GM21390 (cell line): Measurements from ENCODE around the gene BRAT1.

Experiments used
- ATAC-seq: cut with Tn5 transposase; IDR thresholded peaks from one replicate; pipeline ENCODE4 v1.9.1; 2021; ENCODE audit not compliant: unreplicated experiment

BRAT1 gene

GRCh38 chr7:2585446-2585845 lies 30.1 kb upstream of the BRAT1 start:
- ATAC-seq = no peak

DNA sequence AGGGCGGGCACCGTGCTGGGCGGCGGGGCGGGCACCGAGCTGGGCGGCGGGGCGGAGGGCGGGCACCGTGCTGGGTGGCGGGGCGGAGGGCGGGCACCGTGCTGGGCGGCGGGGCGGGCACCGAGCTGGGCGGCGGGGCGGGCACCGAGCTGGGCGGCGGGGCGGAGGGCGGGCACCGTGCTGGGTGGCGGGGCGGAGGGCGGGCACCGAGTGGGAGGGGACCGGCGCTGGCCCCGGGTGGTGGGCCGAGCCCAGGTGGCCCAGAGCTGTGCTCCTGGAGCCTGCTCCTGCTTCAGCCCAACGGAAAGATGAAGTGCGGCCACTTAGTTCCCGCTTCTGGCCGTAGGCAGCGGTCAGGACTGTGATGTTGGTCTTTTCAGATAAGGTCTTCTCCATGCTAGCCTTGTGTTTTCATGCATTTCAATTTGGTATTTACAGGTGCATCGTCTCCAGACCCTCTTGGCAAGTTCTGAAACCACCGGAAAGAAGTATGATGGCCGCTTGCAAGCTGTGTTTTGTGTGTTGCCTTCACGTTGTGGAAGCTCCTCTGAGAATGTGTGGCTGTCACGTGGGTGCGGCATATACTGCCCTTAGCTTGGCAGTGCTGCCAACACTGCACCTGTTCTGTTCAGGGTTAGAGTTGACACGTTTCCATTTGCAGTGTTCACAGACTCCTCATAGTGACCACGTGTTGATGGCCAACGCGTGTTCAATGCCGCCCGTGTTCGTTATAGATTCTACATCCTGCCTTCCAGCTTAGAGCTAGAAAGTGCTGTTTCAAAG lies 28.7 kb upstream of the BRAT1 start:
- no peak for ATAC-seq

DNA sequence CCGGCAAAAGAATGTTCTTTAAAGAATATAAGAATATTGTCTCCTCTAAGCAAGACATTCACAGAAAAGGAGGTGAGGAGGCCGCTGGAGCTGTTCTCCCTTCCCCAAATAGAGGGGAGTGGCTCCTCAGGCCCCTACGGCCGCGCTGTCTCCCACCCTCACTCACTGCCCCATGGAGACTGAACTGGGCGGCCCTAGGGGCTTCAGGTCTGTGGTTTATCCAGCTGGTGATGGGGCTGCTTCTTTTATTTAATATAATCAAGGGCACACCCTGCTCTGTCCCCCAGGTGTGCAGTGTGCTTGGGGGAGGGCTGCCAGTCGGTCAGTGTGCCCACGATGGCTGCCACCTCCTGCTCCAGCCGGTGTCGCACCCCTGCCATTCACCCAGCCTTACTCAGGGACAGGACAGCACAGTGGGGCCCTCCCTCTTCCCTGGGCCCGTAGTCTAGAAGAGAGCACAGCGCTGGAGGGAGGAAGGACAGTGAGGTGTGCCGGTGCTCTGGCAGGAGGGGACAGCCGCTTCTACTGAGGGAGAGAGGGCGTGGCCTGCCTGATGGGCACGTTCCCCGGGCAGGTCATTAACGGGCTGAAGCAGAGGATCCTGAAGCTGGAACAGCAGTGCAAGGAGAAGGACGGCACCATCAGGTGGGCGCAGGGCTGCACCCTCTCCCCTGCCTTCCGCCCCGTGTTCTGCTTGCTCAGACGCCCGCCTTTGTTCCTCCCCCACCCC lies 26.8 kb upstream of the BRAT1 start:
- no peak for ATAC-seq

- no peak for ATAC-seq
Observed at GRCh38 chr7:2580636-2581035, 25.3 kb upstream of the BRAT1 start.

GRCh38 chr7:2577914-2578680 lies 22.8 kb upstream of the BRAT1 start:
- no peak for ATAC-seq

DNA sequence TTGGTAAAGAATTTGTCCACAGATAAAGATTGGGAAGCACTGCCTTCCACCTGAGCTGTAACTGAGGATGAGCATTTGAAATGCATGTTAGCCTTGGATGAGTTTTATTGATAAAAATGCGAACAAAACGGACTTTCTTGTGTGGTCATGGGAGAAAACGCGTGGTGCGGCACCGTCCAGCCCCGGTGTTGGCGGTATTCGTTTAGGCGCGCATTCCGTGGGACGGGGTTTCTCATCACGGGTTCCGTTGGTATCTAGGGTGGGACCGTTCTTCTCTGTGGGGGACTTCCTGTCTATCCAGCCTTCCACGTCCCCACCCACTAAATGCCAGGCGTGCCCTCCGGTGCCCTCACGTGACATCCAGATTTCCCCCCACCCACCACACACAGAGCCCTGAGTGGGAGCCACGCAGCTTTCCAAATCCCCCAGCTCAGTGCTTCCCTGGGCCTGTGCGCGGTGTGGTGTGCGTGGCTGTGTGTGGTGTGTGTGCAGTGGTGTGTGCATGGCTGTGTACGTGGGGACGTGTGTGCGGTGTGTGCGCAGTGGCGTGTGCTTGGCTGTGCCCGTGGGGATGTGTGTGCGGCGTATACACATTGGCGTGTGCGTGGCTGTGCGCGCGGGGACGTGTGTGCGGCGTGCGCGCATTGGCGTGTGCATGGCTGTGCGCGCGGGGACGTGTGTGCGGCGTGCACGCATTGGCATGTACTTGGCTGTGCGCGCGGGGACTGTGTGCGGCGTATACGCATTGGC lies 21.6 kb upstream of the BRAT1 start:
- ATAC-seq = no peak

DNA sequence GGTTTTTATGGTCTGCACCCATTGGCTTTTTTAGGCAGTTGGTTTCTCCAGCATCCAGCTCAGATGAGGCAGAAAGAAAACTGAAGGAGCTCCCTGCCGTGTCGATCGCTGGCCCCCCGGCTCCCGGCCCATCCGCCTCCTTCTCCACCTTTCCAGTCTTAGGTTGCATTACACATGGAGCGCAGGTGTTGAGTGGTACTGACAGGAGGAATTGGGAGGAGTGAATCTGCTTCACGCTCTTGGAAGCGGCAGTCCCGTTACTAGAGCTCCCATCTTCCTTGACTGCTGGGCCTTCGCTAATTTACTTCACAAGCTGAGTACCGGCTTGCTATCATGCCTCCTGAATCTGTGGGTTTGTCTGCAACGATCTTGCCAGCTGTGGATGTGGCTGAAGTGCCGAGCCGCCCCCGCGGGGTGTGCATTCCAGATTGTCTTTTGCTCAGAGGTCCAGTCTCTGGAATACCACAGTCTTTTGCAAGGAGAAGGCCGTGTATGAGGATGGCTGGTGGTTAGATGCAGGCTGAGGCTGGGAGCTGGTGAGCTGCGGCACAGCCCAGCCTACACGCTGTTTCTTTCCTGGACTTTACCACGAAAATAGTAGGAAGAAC lies 20.5 kb upstream of the BRAT1 start:
- no peak for ATAC-seq

DNA sequence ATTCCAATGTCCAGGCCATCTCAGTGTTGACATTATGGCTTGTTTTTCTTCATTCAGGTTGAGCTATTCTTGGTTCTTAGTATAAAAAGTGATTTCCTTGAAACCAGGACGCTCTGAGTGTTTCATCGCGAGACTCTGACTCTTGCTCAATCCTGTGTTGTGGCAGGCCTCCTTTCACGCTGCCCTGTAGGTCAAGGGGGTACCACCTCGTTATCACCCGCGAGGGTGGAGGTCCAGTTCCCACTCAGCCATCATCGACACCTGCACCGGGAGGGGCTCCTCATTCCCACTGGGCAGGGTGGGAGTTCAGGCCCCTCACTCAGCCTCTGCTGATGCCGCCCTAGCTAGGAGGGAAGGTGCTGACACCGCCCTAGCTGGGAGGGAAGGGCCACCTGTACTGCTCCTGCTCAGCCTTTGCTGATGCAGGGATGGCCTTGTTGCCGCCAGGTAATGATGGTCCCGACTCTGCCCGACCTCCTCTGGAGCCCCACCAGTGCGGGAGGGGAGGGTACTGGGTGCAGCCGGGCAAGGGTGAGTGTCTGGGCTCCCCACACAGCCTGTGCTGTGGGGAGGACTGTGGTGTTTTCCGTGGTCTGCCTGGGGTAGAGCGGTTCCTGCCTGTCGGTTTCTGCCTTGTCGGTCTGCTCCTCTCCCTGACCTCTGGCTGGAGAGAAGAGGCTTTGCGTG lies 19.9 kb upstream of the BRAT1 start:
- no peak for ATAC-seq

DNA sequence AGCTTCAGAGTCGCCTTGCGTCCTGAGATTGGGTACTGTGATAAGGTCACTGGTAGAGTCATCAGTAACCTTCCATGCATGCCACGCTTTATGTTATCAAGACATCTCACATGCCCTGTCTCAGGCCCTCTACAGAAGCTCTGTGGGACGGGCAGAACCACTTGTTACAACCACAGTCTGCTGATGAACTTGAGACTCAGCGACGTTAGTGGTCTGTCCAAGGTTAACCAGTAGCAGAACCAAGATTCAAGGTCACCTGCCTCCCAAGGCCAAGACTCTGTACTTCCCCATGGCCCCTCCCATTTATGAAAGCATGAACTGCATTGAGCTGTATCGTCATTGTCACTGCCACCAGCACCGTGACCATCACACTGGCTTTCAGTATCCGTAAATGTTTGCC lies 18.4 kb upstream of the BRAT1 start:
- no peak for ATAC-seq

DNA sequence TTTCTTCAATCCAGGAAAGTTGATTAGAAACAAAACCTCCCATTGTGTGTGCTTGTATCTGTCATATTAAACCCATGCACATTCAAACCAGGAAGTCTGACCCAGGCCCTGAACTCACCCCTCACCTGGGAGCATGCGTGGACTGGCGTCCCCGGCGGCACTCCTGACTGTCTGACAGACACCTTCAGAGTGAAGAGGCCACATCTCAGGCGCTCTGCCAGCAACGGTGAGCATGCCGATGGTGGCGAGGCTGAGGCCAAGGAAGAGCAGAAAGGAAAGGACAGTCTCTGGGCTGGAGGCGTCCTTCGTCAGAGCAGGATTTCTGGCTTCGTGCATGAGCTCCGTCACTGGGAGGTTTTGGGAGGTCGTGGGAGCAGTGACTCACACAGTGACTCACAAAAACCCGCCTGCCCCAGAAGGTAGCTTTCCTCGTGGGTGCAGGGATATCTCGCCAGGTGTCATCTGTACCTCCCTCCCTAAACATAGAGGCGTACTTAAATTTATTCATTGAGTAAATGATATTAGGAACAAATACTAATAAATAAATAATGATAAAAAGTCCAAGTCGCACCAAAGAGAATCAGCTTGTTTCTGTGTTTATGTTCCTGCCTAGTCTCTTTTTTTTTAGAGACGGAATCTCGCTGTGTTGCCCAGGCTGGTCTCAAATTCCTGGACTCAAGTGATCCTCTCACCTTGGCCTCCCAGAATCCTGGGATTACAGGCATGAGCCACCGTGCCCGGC lies 16.9 kb upstream of the BRAT1 start:
- no peak for ATAC-seq

GRCh38 chr7:2571409-2571808 lies 16.1 kb upstream of the BRAT1 start:
- no peak for ATAC-seq

GRCh38 chr7:2570021-2570420 lies 14.7 kb upstream of the BRAT1 start:
- no peak for ATAC-seq

DNA sequence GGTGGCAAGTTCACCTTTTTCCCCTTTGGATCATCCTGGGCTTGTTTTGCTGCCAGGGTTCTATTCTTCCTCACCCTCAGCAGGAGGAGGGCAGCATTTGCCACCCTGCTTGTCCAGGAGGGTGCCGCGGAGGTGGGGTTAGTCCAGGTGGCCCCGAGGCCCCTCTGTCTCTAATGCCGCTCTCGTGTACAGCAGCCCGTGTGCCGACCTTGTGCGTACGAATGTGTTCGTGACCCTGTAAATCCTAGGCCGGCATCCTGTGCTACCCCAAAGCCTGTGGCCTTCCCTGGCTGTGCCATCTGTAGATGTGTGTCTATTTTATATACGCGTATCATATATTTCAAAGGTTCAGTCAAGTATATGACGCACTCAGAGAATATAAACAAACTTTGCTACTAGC lies 14.1 kb upstream of the BRAT1 start:
- no peak for ATAC-seq

GRCh38 chr7:2568521-2569223 lies 13.3 kb upstream of the BRAT1 start:
- ATAC-seq = no peak

- no peak for ATAC-seq
Observed at GRCh38 chr7:2567679-2568278, 12.5 kb upstream of the BRAT1 start.

- peak; percentile 92 for ATAC-seq
Observed at GRCh38 chr7:2566890-2567678, 11.8 kb upstream of the BRAT1 start.

- peak; percentile 39 for ATAC-seq
Observed at GRCh38 chr7:2566348-2566889, 11.1 kb upstream of the BRAT1 start.
